Keratinocyte (primary cell): ENCODE results near the gene HOXA11.

Experiments used
- CTCF ChIP-seq, 3 experiments: IDR thresholded peaks in 1 of 3; conservative IDR thresholded peaks in 1 of 3; optimal IDR thresholded peaks in 1 of 3; 2 replicates in 2 of 3; 3 replicates in 1 of 3; pipeline versions ENCODE3 to v1.5.1; 2011; ENCODE audit warnings: low read length in 3 of 3, mild to moderate bottlenecking in 3 of 3, moderate library complexity in 2 of 3, control low read depth in 1 of 3, inconsistent platforms in 1 of 3; ENCODE audit not compliant: insufficient read depth in 2 of 3; ENCODE audit errors: extremely low read depth in 1 of 3
- EZH2 ChIP-seq: IDR thresholded peaks from one replicate; pipeline ENCODE4 v1.6.1; 2012; ENCODE audit warnings: inconsistent platforms, mild to moderate bottlenecking, low read length, moderate library complexity

GRCh38 chr7:27220440-27220955, 35.5 kb upstream of the HOXA11 start:
- TF ChIP-seq CTCF (optimal IDR thresholded peaks at IDR 0.05 in 1 of 3, IDR thresholded peaks at IDR 0.05 in 1 of 3, conservative IDR thresholded peaks at IDR 0.05 in 1 of 3; ENCODE audit: extremely low read depth in 1 of 3, insufficient read depth in 2 of 3, low read length in 3 of 3) (no peak), EZH2 (peak; percentile 6)
